NCI-H2107 treated with DMSO at 0.1 percent for 48 hours (cell line): Measurements from ENCODE around the gene CWC27.
"Not testable (repeated sequence)": the region's sequence is repeated elsewhere in the genome, so short reads cannot be mapped to it uniquely, and the experiment has no call there.

Experiments
- DNase-seq: peaks from one replicate; lab custom pipeline; 2025; ENCODE audit not compliant: unreplicated experiment; lab: John Stamatoyannopoulos, UW

The CWC27 gene

GRCh38 chr5:64907399-64907798 is 138.7 kb downstream of the CWC27 start:
- DNase-seq, result not testable (repeated sequence)

- no peak for DNase-seq
Observed at GRCh38 chr5:64914396-64914795, 145.7 kb downstream of the CWC27 start.

- no peak for DNase-seq
Observed at GRCh38 chr5:64918083-64918482, 149.4 kb downstream of the CWC27 start.

GRCh38 chr5:64921386-64921785 is 152.7 kb downstream of the CWC27 start:
- no peak for DNase-seq

- no peak for DNase-seq
Observed at GRCh38 chr5:64923151-64923685, 154.5 kb downstream of the CWC27 start.

- no peak for DNase-seq
Observed at GRCh38 chr5:64925123-64925522, 156.4 kb downstream of the CWC27 start.

- DNase-seq, result no peak
Observed at GRCh38 chr5:64929833-64930232, 161.1 kb downstream of the CWC27 start.

- no peak for DNase-seq
Observed at GRCh38 chr5:64930672-64931318, 162.1 kb downstream of the CWC27 start.

GRCh38 chr5:64939422-64939771 is 170.7 kb downstream of the CWC27 start:
- peak; percentile 25 for DNase-seq

GRCh38 chr5:64939772-64940510 is 171.2 kb downstream of the CWC27 start:
- peak; percentile 33 for DNase-seq

- no peak for DNase-seq
Observed at GRCh38 chr5:64942460-64942859, 173.7 kb downstream of the CWC27 start.

- DNase-seq, result no peak
Observed at GRCh38 chr5:64944868-64945267, 176.1 kb downstream of the CWC27 start.

GRCh38 chr5:64947031-64947430 is 178.3 kb downstream of the CWC27 start:
- peak; percentile 46 for DNase-seq

GRCh38 chr5:64947801-64948200 is 179.1 kb downstream of the CWC27 start:
- no peak for DNase-seq

- DNase-seq, result no peak
Observed at GRCh38 chr5:64949331-64949730, 180.6 kb downstream of the CWC27 start.

- DNase-seq, result no peak
Observed at GRCh38 chr5:64952951-64953673, 184.4 kb downstream of the CWC27 start.

- DNase-seq, result no peak
Observed at GRCh38 chr5:64954518-64954917, 185.8 kb downstream of the CWC27 start.

- peak; percentile 3 for DNase-seq
Observed at GRCh38 chr5:64958757-64959391, 190.1 kb downstream of the CWC27 start.

GRCh38 chr5:64963278-64963677 is 194.5 kb downstream of the CWC27 start:
- no peak for DNase-seq

GRCh38 chr5:64968591-64969110 is 199.9 kb downstream of the CWC27 start:
- DNase-seq, result no peak

GRCh38 chr5:64969578-64969977 is 200.8 kb downstream of the CWC27 start:
- no peak for DNase-seq
